ENCODE measurements around the gene TBCK.
"Not testable (repeated sequence)": the region's sequence is repeated elsewhere in the genome, so short reads cannot be mapped to it uniquely, and the experiment has no call there.

Gene TBCK

DNA sequence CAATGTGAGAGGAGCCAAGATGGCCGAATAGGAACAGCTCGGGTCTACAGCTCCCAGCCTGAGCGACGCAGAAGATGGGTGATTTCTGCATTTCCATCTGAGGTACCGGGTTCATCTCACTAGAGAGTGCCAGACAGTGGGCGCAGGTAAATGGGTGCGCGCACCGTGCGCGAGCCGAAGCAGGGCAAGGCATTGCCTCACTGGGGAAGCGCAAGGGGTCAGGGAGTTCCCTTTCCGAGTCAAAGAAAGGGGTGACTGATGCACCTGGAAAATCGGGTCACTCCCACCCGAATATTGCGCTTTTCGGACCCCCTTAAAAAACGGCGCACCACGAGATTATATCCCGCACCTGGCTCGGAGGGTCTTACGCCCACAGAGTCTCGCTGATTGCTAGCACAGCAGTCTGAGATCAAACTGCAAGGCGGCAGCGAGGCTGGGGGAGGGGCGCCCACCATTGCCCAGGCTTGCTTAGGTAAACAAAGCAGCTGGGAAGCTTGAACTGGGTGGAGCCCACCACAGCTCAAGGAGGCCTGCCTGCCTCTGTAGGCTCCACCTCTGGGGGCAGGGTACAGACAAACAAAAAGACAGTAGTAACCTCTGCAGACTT, 196.0 kb downstream of the TBCK start:
- peak; percentile 11 for DNase-seq (ENCODE audit: low read depth, low spot score)

DNA sequence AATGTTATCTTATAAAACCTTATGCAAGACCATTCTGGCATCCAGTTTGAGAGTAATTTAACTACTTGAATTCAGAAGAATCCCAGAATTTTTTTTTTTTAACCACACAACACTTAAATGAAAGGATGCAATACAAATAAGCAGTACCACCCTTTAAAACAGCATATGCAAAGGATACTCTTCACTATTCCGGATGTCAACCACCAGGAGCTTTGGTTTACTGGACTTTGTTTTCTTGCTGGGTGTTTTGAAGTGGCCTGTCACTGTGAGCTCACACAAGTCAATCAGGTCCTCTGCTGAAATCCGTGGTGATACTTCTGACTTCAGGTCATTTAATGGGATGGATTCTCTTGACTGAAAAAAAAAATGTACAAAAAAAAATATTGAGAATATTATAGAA, 200.0 kb downstream of the TBCK start:
- no peak for DNase-seq (ENCODE audit: low read depth, low spot score)

DNA sequence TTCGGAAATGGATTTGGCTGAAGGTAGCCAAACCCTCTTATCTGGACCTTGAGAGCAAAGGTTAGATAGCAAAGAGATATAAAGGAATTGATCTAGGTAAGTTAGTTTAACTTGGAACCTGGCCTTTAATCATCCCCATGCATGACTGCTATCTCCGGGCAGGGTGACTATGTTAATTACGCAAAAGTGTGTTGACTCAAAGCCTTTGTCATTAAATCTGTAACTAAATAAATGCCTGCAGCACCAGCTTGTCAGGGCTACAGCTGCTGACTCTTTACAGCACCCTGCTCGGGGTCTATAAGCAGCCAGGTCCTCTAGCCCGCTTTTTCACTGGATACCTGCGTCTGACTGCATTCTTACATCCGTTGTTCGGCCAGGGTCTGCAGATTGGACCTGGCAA, 201.7 kb downstream of the TBCK start:
- DNase-seq (ENCODE audit: low read depth, low spot score) = peak; percentile 15

DNA sequence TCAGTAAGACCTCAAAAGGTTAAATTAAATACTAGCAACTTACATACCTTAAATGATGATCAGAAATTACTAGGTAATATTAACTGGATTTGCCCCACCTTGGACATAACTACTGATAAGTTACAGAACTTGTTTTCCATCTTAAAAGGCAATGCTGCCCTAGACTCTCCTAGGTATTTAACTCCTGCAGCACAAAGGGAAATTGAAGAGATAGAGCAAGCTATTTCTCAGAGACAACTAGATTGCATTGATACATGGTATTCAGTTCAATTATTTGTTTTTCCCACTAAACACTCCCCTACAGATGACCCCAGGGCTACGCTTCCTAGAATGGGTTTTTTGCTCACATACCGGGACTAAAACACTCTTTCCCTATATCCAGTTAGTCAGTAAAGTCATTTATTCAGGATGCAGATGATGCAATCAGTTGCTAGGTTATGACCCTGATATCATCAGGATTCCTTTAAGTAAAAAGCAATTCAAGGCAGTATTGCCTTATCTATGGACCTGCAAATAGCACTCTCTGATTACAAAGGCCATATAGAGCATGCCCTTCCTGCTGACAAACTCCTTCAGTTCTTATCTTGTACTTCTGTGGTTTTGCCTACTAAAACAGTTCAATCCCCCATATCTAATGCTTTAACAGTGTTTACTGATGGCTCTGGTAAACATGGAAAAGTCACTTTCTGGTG, 204.1 kb downstream of the TBCK start:
- not testable (repeated sequence) for DNase-seq (ENCODE audit: low read depth, low spot score)

DNA sequence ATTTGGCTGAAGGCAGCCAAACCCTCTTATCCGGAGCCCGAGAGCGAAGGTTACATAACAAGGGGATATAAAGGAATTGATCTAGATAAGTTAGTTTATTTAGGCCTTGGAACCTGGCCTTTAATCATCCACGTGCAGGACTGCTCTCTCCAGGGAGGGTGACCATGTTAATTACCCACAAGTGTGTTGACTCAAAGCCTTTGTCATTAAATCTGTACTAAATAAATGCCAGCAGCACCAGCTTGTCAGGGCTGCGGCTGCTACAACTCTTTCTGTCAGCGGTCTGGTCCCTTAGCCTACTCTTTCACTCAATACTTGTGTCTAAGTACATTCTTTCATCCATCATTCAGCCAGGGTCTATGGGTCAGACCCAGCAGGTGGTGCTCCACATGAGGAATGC, 206.1 kb downstream of the TBCK start:
- no peak for DNase-seq (ENCODE audit: low read depth, low spot score)

DNA sequence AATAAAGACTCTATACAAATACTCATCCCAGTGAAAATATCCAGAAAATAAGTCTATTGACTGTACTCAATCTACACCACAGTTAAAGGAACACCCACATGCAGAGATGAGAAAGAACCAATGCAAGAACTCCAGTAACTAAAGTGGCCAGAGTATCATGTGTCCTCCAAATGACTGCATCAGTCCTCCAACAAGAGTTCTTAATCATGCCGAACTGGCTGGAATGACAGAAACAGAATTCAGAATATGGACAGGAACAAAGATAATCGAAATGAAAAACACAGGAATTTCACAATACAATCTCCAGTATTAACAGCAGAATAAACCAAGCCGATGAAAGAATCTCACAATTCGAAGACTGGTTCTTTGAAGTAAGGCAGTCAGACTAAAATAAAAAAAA, 210.3 kb downstream of the TBCK start:
- no peak for DNase-seq (ENCODE audit: low read depth, low spot score)

DNA sequence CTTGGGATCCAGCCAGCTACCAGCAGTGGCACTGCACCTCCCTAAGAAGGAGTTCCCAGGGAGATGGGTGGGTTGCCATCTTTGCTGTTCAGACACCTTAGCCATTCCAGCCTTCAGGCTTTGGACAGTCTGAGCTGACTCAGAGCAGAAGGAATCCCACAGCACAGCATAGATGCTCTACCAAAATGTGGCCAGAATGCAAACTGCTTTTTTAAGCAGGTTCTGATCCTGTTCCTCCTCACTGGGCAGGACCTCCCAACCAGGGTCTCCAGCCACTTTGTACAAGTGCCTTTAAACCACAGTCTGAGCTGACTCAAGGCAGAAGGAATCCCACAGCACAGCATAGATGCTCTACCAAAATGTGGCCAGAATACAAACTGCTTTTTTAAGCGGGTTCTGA, 211.7 kb downstream of the TBCK start:
- DNase-seq (ENCODE audit: low read depth, low spot score) = no peak

DNA sequence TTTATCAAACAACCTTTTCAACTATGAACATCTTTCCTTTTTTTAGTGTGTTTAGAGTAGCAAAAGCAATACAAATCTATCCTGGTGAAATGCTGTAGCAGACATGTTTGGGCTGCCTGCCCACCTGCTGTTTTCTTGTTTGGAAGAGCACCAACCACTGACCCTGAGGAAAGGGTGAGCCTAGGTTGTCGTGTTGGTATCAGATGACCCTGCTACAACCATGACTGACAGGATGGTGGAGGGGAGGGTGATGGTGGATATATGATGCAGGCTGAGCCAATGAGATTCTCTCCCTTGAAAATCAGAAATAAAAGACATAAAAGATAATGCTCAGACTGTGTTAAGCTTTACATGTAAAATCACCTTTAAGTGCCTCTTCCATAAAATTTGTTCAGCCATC, 219.6 kb downstream of the TBCK start:
- peak; percentile 27 for DNase-seq (ENCODE audit: low read depth, low spot score)

DNA sequence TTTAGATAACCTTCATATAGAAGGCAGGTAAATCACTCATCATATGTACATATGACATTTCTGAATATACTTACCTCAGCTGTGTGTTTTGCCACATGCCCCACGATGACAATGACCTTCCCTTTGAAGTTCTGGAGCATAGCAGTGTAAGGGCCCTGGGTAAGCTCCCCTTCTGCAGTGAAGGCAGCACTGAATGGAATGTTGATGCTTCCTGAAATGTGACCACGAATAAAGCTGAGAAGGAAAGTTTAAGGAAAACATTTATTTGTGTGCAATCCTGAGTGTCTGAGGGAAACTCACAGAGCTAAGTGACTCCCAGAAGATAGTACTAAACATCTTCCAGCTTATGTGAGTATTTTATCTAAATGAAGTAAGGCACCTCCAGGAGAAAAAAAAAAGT, 220.6 kb downstream of the TBCK start:
- no peak for DNase-seq (ENCODE audit: low read depth, low spot score)

DNA sequence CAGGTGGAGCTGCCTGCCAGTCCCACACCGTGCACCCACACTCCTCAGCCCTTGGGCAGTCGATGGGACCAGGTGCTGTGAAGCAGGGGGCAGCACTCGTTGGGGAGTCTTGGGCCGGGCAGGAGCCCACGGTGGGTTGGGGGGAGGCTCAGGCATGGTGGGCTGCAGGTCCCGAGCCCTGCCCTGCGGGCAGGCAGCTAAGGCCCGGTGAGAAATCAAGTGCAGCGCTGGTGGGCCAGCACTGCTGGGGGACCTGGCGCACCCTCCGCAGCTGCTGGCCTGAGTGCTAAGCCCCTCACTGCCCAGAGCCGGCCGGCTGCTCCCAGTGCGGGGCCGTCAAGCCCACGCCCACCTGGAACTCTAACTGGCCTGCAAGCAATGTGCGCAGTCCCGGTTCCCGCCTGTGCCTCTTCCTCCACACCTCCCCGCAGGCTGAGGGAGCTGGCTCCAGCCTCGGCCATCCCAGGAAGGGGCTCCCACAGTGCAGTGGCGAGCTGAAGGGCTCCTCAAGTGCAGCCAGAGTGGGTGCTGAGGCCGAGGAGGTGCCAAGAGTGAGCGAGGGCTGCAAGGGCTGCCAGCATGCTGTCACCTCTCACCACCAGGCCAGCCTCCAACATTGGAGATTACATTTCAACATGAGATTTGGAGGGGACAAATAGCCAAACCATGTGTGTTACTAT, 223.5 kb downstream of the TBCK start:
- DNase-seq (ENCODE audit: low read depth, low spot score) = no peak

DNA sequence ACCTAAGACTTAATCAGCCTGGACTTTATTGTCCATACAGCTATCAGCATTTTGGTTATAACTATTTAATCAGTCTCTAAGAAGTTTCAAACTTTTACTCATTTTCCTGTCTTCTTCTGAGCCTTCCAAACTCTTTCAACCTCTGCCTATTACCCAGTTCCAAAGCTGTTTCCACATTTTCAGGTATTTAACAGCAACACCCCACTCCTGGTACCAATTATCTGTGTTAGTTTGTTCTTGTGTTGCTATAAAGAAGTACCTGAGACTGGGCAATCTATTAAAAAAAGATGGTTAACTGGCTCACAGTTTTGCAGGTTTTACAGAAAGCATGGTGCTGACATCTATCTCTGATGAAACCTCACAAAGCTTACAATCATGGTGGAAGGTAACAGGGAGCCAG, 225.2 kb downstream of the TBCK start:
- DNase-seq (ENCODE audit: low read depth, low spot score) = no peak

DNA sequence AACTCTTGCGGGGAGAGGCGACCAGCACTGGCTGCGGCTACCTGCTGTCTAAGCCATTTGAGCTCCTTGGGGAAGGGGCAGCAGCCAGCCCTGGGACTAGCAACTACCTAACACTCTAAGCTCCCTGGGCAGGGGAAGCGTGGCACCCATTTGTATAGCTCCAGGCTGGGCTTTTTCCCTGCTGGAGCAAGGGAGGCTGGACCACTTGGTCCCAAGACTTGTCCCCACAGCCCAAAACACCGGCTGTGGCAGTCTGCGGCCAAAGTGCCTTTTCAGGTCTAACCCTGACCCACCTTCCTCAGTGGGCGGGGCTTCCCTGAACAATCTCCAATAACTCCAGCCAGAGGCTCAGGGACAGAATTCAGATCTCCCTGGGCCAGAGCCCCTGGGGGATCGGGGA, 232.9 kb downstream of the TBCK start:
- no peak for DNase-seq (ENCODE audit: low read depth, low spot score)

DNA sequence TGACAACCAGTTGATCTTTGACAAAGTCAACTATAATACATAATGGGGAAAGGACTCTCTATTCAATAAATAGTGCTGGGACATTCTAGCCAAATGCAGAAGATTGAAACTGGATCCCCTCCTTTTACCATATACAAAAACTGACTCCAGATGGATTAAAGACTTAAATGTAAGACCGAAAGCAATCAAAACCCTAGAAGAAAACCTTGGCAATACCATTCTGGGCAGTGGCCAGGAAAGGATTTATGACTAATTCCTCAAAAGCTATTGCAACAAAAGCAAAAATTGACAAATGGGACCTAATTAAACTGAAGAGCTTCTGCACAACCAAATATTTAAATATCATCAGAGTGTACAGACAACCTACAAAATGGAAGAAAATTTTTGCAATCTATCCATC, 235.6 kb downstream of the TBCK start:
- DNase-seq (ENCODE audit: low read depth, low spot score) = no peak

DNA sequence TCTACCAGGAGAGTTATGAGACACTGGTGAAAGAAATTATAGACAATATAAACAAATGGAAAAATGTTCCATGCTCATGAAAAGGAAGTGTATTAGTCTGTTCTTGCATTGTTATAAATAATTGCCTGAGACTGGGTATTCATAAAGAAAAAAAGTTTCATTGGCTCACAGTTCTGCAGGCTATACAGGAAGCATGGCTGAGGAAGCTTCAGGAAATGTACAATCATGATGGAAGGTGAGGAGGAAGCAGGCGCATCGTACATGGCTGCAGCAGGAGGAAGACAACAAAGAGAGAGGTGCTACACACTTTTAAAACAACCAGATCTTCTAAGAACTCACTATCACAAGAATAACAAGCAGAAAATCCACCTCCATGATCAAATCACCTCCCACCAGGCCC, 236.4 kb downstream of the TBCK start:
- no peak for DNase-seq (ENCODE audit: low read depth, low spot score)

DNA sequence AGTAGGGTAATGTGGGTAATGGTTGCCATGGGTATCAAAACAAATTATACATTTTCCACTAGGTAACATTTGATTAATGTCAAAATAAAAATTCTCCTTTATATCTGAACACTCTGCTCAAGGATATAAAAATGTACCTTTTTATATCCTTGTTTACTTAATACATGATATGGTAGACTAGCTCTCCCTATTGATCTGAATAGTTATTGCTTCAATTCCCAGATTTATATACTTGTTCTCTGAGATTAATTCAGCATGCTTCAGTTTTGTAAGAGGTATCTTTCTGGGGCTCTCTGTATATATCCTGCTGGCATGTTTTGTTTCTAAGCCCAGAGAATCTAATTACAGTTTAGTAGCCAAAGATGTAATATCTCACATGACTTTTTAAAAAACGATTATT, 251.0 kb downstream of the TBCK start:
- no peak for DNase-seq (ENCODE audit: low read depth, low spot score)

DNA sequence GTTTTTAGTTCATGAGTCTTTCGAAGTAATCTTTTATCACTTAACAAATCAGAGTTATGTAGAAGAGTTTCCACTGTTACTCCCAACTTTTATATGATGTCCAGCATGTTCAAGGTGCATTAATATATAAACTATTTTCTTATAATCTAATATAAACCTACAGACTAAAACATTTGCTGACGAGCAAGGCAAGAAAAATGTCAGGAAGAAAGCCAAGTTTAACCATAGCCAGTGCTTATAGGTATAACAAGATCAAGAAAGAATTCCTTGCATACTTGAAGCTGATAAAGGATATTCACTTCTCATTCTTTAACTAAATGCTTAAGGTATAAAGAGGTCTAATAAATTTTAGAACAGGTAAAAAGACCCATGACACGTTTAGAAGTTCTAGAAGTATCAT, 253.0 kb downstream of the TBCK start:
- no peak for DNase-seq (ENCODE audit: low read depth, low spot score)

DNA sequence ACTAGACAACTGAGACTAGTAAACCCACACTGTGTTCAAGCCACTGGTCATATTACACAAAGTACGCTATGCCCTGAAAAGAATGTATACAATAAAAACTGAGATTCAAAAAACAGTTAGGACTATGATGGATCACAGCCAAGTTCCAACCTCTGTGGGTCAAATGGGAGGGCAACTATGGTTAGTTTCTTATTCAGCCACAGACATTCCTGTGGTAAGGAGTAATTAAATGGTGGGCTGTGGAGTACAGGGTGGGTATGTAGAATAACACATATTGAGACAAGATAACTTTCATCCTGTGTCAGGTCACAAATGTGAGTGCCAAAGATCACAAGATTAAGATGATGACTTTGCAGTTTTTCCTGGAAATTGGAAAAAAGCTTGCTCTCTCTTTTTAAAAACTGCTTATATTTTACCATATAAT, 253.5 kb downstream of the TBCK start:
- no peak for DNase-seq (ENCODE audit: low read depth, low spot score)

DNA sequence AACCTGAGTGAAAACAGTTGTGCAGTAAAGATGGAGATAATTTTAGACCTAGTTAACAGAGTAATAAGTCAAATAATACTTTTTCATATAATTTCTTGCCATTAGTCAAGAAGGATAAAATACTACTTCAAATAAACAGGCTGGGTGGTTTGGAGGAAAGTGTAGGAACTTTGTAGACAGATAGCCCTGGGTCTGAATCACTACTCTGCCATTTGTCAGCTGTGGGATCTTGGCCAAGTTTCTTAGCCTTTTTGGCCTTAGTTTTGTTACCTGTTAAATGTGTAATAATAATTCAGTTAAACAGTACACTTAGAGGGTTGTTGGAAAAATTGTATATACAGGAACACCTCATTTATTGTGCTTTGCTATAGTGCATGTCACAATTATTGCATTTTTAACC, 257.1 kb downstream of the TBCK start:
- DNase-seq (ENCODE audit: low read depth, low spot score) = no peak

DNA sequence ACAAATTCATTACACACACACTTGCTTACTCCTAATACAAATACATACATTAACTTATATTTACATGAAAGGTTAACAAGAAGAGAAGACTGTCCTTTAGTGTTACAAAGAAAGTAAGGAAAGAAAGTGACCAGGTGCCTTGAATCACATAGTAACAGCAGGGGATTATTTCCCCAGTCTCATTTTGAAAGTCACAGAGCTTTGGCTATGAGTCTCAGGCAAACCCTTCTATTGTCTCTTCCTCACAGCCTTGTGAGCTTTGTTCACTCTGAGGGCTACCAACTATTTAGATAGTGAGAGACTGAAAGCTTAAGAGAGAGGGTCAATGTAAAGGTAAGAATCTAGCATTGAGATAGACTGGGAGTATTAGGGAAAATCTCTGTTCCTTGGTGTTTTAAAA, 259.1 kb downstream of the TBCK start:
- DNase-seq (ENCODE audit: low read depth, low spot score) = no peak

DNA sequence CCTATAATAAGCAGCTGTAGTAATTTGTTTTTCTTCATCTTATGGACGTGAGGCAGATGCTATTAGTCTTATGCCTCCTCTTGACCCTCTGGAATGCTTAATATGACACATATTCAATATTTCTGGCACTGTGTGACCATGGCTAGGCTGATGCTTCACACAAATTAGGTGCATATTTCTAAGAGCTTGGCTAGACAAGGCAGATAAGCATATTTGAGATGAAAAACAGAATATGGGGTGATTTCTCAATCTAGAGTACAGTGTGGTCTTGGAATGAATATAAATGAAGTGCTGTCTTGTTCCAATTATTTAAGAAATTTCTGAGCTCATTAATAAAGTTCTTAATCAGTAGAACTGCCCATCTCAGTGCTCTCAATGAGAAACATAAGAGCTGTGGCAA, 264.5 kb downstream of the TBCK start:
- DNase-seq (ENCODE audit: low read depth, low spot score) = no peak

DNA sequence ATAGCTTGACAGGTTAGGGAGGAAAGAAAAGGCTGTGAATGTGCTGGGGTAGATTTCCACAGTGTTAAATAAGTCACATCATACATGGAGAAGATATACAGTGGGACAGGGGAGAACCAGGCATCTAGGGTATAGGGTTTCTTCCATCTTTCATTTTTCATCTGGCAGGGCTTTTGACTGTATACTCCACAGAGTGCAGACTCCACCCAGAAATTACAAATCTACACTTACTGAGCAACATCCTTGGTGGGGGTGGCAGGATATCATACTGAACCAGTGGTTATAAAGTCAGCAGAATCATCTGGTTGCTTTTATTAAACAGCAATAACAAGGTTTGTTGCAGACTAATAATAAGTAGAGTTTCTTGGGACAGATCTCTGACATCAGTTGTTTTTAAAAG, 266.5 kb downstream of the TBCK start:
- DNase-seq (ENCODE audit: low read depth, low spot score) = no peak

DNA sequence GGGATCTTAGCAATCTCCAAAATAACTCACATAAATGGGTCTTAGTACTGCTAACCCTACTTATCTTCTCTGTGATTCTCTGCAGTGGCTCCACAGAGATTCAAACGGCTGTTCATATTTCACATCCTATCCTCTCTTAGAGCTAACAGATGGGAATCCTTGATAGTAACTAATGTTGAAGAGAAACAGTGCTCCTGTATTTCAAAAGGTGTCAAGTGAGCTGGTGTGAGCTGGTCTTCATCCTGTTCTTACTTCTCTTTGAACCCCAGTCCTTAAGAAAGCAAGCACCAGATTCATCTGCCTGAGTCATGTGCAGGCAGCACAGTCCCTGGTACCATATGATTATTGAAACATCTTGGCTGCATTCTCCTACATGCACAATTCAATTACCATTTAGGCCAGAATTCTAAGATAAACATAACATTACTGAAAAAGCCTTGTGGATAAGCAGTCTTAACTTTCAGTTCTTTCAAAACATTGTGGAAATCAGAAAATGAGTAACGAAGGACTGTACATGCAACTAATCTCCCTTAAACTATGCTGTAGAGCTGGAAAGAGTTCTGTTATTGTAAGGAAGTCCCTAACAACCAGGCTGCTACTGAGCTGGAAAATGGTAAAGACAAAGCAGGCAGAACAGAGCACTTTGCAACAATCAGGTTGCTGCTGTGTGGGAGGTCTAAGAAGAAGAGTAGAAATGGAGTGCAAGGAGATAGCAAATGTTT, 267.6 kb downstream of the TBCK start:
- peak; percentile 45 for DNase-seq (ENCODE audit: low read depth, low spot score)

DNA sequence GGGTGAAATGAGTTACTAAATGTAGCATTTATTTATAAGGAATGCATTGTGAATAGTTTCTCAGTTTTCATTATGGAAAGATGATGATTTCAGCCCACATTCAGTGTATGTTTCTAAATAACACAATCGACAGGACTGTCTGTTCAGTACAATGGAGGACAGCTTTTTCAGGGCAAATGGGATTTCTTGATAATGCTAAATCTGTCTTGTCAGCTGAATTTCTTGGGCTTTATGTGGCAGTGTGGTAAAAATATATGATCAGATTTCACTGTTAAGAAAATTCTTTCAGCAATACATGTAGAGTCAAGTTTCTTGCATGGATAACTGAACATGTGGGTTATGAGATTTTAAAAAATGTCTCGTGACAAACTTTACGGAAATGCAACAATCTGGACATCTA, 269.9 kb downstream of the TBCK start:
- DNase-seq (ENCODE audit: low read depth, low spot score) = no peak
